Stimulated activated naive CD4-positive, alpha-beta T cell treated with Interleukin-2 at 50 U/mL for 16 hours (primary cell): ENCODE measurements around the gene OR2AG2.

ENCODE experiments used
- DNase-seq: peaks from one replicate; lab custom pipeline; 2025; lab: John Stamatoyannopoulos, UW

The OR2AG2 gene

DNA sequence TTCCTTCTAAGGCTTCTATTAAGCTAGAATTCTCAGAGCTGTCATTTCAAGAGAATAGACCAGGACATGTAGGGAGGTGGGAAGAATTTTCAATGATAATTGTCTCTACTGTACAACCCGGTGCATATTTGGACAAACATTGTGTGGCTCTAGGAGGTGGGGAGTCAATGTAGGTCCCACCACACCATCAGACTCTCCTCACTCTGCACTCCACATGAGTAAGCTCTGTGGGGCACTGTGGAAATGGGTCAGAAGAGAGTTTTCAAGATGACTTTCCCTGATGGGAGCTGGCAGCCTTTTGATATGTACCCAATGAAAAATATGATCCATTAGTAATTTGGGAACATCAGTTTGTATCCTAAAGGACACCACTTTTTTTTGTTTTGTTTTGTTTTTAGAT, 33.2 kb downstream of the OR2AG2 start:
- DNase-seq: no peak

DNA sequence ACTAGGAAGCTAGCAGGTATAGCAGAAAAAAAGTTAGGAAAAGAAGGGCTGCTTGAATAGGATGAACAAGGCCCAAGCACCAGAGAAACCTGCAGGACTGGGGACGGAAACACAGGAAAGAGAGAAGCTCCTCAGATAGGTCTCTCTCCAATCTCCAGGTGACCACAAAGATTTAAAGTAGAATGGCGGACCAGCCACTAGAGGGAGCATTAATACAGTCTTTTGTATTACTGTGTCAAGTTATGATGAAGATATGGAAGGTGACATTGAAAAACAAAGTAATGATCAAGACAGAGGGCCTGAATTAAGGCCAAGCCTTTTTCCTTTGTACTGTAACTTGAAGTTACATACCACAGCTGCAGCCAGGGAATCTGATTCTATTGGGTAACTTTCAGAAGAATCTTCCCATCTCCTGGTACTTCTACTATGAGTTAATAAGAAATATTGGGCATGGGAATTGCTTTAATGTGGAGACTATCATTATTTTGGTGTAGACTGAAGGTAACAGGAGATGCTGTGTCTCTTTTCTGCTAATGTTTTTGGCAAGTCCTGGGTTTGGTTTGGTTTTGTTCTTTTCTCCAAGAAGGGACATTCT, 33.8 kb downstream of the OR2AG2 start:
- peak; percentile 45 for DNase-seq

DNA sequence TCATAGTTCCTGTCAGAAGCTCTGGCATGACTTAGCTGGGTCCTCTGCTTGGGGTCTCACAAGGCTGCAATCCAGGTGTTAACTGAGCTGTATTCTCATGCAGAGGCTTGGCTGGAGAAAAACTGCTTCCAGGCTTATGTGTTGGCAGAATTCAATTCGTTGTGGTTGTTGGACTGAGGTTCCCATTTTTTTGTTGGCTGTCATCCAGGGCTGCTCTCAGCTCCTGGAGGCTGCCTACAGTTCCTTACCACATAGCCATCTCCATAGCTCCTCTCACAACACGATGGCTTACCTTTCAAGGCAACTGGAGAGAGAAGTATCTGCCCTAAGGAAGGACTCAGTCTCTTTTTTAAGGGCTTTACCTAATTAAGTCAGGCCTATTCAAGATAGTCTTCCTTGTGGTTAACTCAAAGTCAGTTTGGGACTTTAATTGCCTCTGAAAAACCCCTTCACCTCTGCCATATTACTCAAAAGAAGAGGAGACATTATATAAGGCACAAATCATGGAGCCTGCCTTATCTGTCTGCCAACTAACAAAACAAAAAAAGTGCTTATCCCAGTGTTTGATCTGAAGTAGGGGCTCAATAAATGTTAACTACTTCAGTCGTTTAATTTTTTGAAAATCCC, 35.2 kb downstream of the OR2AG2 start:
- DNase-seq: no peak

DNA sequence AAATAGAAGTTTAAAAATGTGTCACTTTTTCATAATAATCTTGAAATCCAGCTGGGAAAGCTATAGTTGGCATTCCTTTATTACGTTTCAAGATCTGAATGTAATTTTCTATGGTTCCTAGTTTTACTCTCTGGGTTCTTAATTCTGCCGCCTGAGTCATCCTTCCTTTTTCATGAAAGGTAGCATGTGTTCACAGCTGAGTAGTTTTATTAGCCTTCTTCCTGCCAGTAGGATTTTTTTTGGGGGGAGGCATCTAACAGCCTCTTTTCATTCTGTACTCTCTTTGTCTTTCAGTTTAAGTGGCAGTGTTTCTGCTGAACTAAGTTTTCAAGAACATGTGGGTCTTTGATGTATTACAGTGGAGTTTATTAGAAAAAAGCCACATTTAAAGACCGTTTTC, 36.5 kb downstream of the OR2AG2 start:
- DNase-seq: no peak

DNA sequence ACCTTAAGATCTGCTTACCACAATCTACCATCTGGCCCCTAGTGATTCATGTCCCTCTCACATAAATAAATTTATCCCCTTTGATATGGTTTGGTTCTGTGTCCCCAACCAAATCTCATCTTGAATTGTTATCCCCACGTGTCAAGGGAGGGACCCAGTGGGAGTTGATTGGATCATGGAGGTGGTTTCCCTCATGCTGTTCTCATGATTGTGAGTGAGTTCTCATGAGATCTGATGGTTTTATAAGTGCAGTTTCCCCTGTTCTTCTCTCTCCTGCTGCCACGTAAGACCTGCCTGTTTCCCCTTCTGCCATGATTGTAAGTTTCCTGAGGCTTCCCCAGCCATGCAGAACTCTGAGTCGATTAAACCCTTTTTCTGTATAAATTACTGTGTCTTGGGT, 37.2 kb downstream of the OR2AG2 start:
- DNase-seq: peak; percentile 5

DNA sequence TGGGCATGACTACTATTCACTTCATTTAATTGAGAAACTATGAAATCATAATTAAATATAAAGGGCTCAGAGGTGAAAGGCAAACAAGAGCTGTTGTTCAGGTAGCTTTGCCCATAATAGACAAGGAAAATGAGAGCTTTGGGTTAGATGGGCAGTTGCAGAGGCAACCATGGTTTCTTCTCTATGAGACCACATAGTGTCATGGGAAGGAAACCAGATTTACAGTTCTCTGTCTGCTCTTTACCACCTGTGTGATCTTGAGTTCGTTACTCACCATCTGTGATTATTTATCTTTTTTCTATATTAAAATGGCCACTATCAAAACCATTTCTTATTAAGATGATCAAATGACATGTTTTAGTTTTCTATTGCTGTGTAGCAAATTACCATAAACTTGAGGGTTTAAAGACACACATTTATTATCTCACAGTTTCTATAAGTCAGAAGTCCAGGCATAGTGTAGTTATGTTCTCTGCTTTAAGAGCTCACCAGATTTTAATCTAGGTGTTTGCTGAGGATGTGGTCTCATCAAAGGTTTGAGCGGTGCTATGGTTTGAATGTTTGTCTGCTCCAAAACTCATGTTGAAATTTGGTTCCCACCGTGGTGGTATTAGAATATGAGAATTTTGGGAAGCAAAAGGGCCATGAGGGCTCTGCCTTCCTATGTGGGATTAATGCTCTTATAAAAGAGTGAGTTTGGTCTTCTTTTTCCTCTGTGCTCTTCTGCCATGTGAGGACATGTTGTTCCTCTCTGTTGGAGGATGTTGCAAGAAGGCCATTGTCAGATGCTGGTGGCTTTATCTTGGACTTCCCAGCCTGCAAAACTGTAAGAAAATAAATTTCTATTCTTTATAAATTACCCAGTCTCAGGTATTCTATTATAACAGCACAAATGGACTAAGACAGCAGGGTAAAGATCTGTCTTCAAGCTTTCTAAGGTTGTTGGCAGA, 38.2 kb downstream of the OR2AG2 start:
- no peak for DNase-seq

DNA sequence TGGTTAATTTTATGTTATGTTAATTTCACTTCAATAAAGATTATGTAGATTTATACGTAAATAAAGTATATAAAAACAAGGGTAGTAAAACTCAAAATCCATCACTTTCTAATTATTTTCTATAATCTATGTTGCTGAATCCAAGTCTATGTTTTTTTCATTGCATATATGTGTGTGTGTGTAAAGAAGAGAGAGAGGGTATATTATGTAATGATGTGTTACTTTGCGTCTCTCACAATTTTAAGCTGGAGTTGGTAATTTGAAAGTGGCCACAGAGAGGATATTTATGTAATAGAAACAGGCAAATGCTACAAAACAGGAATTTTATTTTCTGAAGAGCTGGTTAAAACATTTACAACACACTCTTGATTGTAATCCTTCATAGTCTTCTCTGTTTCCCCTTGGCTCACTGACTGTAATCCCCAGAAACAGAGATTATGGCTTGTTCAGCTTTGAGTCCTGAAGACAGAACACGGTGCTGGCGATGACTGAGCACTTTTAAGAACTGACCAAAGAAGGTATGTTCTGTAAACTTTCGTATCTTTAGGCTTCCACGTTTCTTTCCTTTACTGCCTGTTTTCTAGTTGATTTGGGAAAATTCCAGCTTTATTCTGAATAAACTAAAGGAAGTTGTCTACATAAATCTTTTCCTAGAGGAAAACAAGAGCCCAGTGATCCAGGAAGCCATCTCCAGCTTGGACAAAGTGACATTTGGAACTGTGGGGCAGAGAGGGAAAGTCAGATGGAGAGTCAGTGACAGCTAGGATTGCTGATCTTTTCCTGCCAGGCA, 43.6 kb downstream of the OR2AG2 start:
- DNase-seq: no peak

DNA sequence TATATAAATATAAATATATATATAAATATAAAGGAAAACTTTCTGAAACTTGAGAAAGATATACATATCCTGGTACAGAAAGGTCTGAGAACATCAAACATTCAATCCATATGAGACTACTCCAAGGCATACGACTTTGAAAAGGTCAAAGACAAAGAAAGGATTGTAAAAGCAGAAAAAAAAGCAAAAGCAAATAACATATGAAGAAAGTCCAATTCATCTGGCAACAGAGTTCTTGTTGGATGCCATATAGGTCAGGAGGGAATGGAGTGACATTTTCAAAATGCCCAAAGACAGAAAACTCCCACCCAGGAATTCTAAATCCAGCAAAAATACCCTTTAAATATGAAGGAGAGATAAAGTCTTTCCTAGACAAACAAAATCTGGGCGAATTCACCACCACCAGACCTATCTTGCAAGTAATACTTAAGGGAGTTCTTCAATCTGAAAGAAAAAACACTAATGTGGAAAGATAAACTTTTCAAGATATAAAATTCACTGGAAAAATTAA, 46.3 kb downstream of the OR2AG2 start:
- DNase-seq: no peak

DNA sequence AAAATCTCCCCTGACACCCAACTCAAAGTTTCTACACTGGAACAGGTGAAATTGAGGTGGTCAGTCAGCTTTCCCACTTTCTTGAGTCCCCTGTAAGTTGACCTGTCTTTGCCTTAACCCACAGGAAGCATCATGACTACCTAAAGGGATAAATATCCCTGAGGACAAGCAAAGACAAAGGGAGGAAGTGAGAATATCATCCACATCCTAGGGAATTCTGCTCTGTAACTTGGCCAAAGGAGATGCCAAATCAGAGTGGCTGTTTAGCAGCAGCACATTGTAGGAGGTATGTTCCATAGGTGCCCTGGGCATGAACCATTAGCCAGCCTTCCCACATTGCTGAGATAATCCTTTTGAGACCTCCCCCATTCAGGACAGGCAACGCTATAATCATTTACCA, 47.8 kb downstream of the OR2AG2 start:
- DNase-seq: no peak

DNA sequence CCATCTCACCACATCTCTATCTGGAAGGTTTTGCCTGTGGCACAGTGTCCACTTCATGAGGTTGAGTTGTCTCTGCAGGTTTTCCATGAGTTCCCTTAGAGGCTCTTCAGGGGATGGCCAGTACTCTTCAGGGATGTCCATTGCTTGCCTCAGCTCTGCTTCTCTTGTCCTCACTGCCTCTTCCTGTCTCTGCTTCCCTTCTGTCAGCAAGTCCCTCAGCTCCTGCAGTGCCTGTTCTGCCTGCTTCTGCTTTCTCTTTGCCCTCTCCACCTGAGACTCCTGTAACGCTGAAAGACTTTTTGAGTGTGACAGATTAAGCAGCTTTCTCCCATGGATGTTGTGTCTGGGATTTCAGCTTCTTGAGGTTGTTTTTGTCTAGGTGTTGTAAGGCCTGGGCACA, 50.4 kb downstream of the OR2AG2 start:
- DNase-seq: no peak

DNA sequence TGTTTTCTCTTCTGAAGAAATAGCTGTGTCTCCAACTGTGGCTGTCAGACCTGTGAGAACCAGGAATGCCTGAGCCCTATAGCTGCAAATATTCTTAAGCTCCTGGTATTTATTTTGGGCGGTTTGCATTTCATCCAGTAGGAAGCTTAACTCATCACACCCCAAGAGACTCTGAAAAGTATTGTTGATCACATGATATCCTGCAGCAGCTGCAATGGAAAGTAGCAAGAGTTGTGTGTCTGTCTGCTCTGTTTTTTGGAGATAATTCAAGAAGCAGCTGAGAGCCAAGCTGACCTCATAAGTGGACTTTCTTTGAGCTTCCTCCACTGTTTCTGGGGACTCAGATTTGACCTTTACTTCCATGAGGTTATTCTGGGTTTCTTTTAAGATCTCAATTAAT, 52.2 kb downstream of the OR2AG2 start:
- no peak for DNase-seq

DNA sequence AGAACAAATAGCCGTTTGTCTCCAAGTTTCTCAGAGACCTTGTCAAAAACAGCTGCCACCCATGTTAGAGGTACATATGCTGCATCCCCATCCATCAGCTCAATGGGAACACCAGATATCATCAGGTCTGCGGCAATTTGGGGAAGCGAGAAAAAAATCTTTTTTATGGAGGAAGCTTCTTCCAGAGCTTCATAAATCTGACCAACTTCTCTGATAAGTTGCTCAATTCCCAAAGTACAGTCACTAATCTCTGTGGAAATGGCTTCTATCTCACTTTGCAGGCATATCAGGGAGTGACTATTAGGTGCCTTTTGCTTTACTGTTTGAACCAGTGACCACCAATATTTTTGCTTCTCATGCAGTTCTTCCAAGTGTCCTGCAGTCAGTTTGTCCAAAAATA, 54.4 kb downstream of the OR2AG2 start:
- DNase-seq: no peak
